GOT3 (cell line): Measurements from ENCODE around the gene EIF4B.
A peak's percentile ranks its signal among the peaks of the same experiment; 100 is the strongest.
"Not testable (repeated sequence)": the region's sequence is repeated elsewhere in the genome, so short reads cannot be mapped to it uniquely, and the experiment has no call there.

Experiments
- DNase-seq: peaks from one replicate; lab custom pipeline; 2025; ENCODE audit warnings: mixed read lengths; lab: John Stamatoyannopoulos, UW

Gene EIF4B, protein sequence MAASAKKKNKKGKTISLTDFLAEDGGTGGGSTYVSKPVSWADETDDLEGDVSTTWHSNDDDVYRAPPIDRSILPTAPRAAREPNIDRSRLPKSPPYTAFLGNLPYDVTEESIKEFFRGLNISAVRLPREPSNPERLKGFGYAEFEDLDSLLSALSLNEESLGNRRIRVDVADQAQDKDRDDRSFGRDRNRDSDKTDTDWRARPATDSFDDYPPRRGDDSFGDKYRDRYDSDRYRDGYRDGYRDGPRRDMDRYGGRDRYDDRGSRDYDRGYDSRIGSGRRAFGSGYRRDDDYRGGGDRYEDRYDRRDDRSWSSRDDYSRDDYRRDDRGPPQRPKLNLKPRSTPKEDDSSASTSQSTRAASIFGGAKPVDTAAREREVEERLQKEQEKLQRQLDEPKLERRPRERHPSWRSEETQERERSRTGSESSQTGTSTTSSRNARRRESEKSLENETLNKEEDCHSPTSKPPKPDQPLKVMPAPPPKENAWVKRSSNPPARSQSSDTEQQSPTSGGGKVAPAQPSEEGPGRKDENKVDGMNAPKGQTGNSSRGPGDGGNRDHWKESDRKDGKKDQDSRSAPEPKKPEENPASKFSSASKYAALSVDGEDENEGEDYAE

DNA sequence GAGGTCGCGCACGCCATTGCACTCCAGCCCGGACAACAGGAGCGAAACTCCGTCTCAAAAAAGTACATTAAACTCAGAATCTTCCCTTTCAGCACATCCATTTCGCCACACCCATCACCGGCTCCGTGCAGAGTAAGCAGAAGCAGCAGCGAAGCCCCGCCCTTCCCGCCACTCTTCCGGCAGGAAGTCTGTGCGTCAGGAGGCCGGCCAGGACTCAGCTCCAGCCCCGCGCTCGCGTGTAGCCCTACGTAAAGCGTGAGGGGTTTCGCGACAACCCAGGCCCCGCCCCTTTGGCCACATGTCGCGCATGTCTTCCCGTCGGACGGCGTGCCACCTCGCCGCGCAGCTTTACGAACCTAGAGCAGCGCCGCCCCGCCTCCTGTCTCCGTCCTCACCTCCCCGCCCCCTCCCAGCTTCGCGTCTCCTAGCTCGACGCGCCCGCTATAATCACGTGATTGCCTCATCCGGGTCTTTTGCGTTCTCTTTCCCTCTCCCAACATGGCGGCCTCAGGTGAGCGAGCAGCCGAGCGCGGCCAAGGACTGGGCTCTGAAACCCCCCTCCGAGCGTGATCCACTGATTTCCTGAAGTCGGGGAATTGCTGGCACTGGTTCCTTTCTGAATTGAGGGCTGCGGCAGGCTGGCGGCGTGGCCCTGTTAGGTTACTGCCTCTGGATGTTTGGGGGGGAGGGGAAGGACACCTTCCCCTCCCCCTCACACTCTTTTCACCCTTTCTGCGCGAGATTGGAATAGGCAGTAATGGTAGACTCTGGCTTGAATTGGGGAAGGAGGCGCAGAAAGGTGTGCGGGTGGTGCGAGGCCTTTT, at the start of gene EIF4B:
Gene EIF4B (plus strand): TSS at position 471 of the 824 bp plus-strand sequence. CDS start 28 bp downstream, at position 499.
- peak; percentile 98 for DNase-seq

DNA sequence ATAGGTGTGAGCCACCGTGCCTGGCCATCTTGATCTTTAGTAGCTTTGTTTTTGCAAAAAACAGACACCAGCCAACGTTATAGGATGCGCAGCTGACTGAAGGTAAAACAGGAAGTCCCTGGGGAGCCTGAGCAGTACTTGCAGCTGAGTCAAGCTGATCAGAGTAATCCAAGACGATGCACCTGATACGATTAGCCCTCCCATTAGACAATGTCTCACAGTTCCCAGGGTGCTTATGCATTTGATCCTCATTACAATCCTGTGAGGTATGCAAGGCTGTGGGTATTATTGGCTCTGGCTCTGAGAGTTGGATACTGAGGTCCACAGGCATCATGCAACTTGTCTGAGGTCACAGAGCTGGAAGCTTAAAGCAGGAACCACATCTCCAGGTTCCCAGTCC, 49.3 kb upstream of the EIF4B start:
- no peak for DNase-seq

DNA sequence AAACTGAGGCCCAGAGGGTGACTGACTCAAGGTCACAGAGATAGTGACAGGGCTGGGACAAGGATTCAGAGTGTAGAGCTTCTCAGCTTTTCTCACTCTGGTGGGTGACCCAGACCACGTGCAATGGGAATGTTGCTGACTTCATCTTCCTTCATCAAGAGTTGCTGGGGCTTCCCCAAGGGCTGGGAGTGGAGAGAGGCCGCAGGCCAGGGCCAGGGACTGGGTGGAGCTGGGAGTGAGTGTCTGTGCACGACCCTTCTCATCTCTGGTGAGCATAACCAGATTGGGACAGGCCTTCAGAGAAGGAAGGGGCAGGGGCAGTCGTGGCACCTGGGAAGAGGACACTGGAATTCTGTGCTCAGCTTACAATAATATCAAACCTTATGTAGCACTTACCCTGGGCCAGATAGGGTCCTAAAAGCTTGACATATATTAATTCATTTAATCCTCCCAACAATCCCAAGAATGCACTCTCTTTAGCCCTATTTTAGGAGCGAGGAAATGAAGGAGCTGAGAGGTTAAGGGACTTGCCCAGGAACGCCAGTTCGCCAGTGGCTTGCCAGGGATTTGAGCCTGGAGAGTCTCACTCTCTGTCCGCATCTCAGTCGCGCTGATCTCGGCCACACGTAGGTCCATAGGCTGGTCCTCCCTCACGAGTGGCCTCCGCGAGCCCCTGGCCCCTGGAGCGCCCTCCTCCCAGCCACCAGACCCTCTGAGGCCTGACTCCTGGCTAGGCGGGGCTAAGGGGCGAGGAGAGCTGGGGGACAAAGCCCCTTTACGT, 41.5 kb upstream of the EIF4B start:
- no peak for DNase-seq

DNA sequence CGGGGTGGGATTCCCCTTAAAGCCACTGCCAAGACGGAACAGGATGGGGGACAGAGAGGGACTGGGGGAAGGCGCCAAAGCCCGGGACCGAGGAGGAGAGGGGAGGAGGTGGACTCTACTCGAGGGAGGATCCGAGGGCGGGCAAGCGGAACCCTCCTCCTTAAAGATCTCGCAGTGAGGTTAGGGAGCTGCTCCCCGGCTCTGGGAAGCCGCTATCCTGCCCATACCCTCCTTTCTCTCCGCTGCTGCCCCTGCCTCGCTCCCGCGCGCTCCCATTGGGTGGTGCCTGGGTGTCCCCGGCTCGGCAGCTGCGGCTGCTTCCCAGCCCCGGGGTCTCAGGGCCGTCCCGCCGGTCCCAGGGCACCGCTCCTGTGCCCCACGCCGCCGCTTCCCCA, 40.9 kb upstream of the EIF4B start:
- DNase-seq, result no peak

DNA sequence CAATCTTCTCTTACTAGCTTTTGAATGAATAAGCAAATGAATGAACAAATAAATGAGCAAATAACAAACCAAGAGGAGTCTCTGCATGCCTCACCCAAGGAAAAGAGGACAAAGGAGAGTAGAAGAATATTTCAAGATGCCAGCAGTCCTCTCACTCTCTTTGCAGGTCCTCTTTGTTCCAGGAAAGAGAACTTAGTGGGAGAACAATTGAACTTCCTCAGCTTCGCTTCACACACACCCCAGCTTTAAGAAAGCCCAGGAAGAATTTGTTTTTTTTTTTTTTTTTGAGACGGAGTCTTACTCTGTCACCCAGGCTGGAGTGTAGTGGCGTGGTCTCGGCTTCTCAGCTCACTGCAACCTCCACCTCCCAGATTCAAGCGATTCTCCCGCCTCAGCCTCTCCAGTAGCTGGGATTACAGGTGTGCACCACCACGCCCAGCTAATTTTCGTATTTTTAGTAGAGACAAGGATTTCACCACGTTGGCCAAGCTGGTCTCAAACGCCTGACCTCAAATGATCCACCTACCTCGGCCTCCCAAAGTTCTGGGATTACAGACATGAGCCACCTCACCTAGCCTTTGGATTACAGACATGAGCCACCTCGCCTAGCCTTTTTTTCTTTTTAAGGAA, 37.0 kb upstream of the EIF4B start:
- DNase-seq, result no peak

DNA sequence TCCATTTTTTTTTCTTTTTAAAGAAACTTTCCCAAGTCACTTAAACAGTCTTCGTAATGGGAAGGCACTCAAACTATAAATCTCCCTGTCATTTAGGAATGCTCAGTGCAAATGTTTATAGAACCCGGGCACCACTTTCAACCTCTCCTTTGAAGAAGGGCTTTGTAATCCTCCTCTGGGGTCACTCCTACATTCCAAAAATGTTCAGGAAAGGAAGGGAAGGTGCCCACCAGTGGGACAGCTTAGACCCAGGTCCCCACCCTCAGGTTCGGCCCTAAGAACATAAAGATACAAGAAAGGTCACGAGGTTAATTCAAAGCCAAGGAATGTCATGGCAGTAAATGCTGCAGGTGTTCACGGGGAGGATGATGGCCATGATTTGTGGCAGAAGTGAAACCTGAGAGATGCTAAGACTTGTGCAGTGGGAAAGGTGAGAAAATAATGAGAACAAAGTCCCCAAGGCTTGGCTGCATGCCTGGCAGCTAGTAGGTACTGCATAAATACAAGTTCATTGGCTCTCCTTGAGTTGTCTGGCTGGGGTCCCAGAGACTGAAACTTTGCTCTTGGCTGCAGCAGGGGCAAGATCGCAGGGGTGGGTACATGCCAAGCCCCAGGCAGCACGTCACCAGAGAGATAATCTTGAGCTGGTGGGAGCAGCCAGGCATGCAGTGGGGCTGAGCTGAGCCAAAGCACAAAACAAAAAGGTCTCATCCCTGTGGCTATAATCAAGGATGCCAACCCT, 36.3 kb upstream of the EIF4B start:
- DNase-seq, result no peak

DNA sequence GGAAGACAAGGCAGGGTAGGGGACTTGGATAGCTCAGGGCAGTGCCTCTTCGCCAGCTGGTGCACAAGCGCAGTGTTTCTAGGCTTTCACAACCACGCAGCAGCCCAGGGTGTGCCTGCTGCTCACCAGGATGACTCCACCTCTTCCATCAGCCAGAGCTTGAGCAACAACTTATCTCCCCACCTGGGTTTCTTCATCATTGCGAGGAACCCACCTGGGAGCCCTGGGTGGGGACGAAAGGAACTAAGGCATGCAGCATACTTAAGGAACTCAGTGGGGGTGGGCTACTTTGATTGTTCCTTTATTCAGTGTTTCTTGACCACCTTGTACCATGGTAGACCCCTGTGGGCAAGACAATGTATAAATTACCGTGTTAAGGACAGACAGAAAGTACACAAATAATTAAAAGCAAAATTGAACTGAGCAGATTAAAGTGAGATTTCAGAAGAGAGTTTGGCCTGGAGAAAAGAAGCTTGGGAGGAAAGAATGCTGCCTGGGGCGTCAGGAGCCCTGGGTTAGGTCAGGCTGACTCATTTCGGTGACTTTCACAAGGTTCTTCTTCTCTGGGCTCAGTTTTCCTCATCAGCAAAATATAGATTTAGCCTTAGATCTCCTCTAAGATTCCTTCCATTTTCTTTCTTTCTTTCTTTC, 34.5 kb upstream of the EIF4B start:
- no peak for DNase-seq

DNA sequence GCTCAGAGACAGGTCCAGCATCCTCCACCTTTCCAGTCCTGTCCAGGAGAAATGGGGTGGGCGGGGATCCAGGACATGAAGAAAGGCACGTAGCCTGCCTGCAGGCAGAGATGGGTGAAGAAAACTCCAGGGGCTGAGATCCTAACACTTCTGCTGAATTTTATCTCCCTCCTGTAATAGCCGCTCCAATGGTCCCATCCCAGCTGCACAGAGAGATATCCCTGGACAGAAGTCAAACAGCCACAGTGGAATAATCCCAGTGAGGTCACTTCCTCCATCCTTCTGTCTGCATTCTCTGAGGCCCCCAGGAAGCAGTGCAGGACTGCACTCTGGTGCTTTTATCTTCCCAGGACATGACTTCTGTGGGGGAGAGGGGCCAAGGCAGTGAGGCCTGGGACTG, 31.1 kb upstream of the EIF4B start:
- no peak for DNase-seq

DNA sequence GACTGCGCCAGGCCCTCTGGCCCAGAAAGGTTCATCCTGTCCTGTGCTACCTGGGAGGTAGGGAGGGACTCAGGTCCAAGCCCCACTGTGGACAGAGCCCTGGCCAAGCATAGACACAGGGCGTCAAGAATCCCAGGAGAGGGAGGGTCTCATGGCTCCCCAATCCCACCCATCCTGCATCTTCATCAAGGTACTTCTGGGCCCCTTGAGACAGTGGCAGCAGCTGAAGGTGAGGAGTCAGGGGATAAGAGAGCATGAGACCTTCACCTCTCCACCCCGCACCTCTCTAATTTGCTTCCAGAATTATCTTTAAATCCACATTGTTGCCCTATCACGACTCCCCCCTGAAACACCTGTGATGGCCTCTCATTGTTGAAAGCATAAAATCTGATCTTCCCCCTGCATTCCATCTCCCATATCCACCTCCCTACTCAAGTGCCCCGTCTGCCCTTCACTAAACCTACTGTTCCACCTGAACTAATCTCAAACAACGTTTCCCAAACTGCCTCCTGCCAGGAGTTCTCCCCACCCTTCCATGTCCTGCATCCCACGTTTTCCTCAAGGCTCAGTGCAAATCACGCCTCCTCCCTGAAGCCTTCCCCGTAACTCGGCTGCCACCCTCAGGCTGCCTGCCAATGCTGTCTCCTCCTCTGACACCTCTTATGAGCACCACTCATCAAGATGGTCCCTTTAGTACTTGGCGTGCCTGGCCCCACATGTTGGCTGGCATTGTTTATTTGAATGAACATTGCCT, 30.3 kb upstream of the EIF4B start:
- DNase-seq, result no peak

DNA sequence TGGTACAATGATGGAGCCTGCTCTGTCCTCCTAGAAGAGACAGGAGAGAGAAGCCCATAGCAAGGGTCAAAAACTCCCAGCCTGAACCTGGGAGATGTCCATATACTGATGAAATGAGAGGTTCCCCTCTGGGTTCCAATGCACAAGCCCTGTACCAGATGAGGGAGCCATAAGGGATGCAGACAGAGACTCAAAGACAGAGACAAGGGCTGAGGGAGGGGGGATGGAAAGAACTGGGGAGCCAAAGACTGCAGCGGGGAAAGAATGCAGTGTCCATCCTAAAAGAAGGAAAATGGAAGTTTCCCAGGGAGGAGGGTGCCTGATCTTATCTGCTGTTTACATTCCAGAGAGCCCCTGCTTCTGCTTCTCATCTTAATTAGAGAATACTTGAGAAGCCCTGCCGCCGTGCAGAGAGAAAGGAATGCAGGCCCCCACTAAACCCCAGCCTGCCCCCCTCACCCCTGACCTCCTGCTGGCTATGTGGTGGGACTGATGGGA, 29.6 kb upstream of the EIF4B start:
- no peak for DNase-seq

DNA sequence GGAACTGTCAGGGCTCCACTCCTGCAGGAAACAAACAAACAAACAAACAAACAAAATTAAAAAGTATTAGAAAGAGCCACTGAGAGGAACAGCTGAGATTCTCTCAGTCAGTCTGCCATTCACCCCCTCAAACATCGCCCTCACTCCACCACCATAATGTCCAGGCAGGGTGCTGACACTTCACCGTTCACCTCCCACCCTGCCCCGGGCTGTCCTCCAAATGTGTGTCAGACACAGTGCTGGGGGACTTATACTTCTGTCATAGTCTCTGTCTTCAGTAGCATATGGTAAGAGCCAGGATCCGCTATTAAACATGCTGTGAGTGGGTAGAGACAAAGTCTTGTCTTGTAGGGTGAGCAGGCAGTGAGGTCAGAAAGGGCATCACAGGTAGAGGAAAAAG, 29.1 kb upstream of the EIF4B start:
- no peak for DNase-seq

DNA sequence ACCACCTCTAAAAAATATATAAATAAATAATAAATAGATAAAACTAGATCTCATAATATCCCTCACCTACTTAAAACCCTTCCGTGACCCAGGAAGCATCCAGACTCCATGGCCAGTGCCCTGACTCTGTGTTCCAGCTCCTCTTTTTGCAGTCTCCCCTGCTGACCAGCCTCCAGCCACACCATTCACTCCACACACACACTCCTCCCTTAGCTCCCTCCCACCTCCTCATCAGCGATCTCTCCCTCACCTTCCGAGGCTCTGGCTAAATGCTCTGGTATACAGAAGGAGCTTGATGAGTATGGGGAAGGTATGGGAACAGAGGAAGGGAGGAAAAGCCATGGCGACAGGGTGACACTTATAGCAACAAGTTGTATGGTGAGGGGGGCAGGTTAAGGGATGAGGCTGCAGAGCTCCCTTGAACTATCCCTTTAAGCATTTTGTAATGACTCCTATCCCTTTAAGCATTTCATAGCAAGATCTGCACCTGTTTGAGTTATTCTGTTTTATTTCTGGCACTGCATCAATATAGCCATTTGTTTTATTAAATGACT, 26.1 kb upstream of the EIF4B start:
- DNase-seq, result no peak

DNA sequence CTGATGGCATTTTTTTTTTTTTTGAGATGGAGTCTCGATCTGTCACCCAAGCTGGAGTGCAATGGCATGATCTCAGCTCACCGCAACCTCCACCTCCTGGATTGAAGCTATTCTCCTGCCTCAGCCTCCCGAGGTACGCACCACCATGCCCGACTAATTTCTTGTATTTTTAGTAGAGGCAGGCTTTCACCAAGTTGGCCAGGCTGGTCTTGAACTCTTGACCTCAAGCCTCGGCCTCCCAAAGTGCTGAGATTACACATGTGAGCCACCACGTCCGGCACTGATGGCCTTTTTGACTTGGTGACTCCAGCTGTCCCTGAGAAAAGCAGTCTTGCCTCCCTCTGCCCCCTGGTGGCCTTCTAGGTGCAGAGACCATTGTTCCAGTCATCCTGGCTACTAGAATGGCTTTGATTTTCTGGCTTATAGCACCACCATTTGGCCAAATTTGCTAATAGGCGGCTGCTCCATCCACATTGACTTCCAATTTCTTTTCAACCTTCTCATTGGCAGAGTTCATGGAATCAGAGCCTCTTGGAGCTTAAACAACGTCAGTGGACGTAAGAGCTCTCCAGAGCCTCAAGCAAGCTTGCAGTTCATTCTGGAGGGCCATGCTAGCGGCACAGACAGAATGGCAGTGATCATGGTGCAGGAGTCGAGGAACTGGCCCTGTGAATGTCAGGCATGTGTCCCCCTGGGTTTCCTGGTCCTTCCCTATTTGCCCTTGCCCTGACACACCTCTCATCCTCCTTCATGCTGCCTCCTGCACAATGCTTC, 25.4 kb upstream of the EIF4B start:
- DNase-seq, result peak; percentile 50

DNA sequence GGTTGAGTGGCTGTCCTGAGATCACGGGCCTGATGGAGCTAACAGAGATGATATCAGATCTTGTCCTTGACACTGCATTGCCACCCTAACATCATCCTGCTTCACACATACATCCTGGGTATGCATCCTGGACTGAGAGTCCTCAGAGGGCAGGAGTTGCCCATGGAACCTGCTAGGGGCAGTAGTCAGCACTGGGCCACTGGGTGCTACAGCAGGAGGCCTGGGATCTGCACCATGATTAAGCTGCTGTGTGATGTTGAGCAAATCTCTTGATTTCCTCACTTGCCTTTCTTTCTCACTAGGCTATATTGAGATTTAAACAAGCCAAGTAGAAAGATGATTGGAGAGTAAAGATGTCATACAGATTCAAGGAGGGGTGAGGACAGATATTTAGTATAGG, 22.1 kb upstream of the EIF4B start:
- no peak for DNase-seq

DNA sequence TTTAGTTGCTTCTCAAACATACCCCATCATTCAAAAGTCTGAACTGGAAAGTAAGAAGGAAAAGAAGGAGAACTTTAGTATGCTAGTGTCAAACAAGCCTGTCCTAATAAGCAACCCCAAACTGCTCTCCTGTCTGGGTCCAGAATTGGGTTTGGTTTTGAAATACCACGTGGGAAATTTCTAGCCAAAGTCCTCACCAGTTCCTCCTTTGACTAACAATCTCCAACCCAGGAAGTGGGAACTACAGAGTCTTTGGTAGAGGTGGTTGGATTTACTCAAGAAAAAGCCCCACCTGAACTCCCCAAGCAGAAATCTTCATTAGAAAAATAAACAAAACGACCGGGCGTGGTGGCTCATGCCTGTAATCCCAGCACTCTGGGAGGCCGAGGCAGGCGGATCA, 17.4 kb upstream of the EIF4B start:
- no peak for DNase-seq

DNA sequence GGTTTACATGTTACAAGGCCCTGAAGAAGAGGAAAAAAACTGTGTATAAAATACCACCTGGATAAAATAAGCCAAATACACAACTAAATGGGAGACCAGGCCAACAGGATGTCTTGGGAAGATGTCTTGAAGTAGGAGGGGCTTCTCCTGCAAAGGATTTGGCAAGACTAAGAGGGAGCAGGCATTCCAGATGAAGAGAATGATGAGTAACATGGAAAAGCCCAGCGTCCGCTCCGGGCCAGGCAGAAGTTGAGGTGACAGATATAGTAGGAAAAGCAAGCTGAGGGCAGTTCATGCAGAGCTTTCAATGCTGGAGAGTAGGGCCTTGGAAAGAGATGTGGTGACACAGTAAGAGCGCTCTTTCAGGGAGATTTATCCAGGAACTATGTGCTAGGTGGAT, 16.1 kb upstream of the EIF4B start:
- no peak for DNase-seq

DNA sequence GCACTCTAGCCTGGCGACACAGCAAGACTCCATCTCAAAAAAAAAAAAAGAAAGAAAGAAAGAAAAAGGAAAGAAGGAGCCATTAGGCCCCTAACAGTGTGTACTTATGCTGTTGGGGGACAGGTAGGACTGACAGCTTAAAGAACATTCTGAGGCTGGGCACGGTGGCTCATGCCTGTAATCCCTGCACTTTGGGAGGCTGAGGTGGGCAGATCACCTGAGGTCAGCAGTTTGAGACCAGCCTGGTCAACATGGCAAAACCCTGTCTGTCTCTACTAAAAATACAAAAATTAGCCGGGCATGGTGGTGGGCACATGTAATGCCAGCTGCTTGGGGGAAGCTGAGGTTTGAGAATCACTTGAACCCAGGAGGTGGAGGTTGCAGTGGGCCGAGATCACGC, 14.0 kb upstream of the EIF4B start:
- not testable (repeated sequence) for DNase-seq
